Central memory CD8-positive, alpha-beta T cell (primary cell): ENCODE data around the gene FAM110C.
"Not testable (repeated sequence)": the region's sequence is repeated elsewhere in the genome, so short reads cannot be mapped to it uniquely, and the experiment has no call there.

ENCODE experiments used
- ATAC-seq: fragments of 150-1000 bp; cut with Tn5 transposase; replicated peaks from 2 replicates; pipeline ENCODE4 v1.10.0; 2022; ENCODE audit warnings: mild to moderate bottlenecking, moderate FRiP score, moderate number of reproducible peaks; ENCODE audit not compliant: poor library complexity, severe bottlenecking; ENCODE audit errors: extremely low read depth
- DNase-seq, 2 donors: peaks; one replicate each; pipeline ENCODE4 v3.0.0; 2021; ENCODE audit warnings: low spot score in 2 of 2
- H3K27ac Mint-ChIP-seq: one replicate; pipeline ENCODE4 v1.8.0; 2022; ENCODE audit warnings: low read depth, mild to moderate bottlenecking, moderate library complexity, mixed read lengths
- H3K27me3 Mint-ChIP-seq: one replicate; pipeline ENCODE4 v1.8.0; 2022; ENCODE audit warnings: mixed read lengths
- H3K36me3 Mint-ChIP-seq: one replicate; pipeline ENCODE4 v1.8.0; 2022; ENCODE audit warnings: mild to moderate bottlenecking, moderate library complexity, mixed read lengths; ENCODE audit not compliant: insufficient read depth
- H3K4me1 Mint-ChIP-seq: one replicate; pipeline ENCODE4 v1.8.0; 2022; ENCODE audit warnings: mixed read lengths
- H3K4me3 Mint-ChIP-seq: one replicate; pipeline ENCODE4 v1.8.0; 2022; ENCODE audit warnings: mild to moderate bottlenecking, moderate library complexity, mixed read lengths
- H3K9me3 Mint-ChIP-seq: one replicate; pipeline ENCODE4 v1.8.0; 2022; ENCODE audit warnings: mixed read lengths

Gene FAM110C

GRCh38 chr2:15916-16315, 30.4 kb downstream of the FAM110C start:
- peaks cover 30% of the 10 kb centered on the region for H3K27me3 Mint-ChIP-seq
- H3K9me3 Mint-ChIP-seq, H3K27ac Mint-ChIP-seq, ATAC-seq, H3K4me1 Mint-ChIP-seq, DNase-seq, H3K4me3 Mint-ChIP-seq, H3K36me3 Mint-ChIP-seq: not testable (repeated sequence)

- Mint-ChIP-seq H3K27me3 (peaks cover 22% of the 10 kb centered on the region), H3K4me3 (peak overlapping the region; percentile 25), H3K4me1 (no peaks in the 10 kb centered on the region), H3K36me3 (no peaks in the 10 kb centered on the region), H3K9me3 (no peaks in the 10 kb centered on the region), H3K27ac (peak overlapping the region; percentile 55)
- DNase-seq = peak; percentile 49 to 55
- ATAC-seq = peak; percentile 49
These were observed 34.9 kb downstream of the FAM110C start for GRCh38 chr2:11248-11941.

GRCh38 chr2:10222-10875, 36.0 kb downstream of the FAM110C start:
- H3K9me3 Mint-ChIP-seq = no peaks in the 10 kb centered on the region
- H3K36me3 Mint-ChIP-seq = no peaks in the 10 kb centered on the region
- ATAC-seq (no peak), DNase-seq (no peak)
- H3K4me1 Mint-ChIP-seq = no peaks in the 10 kb centered on the region
- H3K27me3 Mint-ChIP-seq = peaks cover 13% of the 10 kb centered on the region
- no peak overlapping the region for H3K4me3 Mint-ChIP-seq
- no peak overlapping the region for H3K27ac Mint-ChIP-seq
